Liver (tissue), 9 donors: Measurements from ENCODE around the gene PSMB7. TPM values are rescaled to one million over a fixed set of nuclear protein-coding genes. Genes with fewer than 3 reads are reported as not detected.

Experiments used
- DNase-seq: peaks from one replicate; pipeline ENCODE4 v3.0.0-alpha.2; 2017; ENCODE audit warnings: low spot score
- H3K27ac ChIP-seq, 2 donors: one replicate each; pipeline ENCODE4 v1.7.0; 2013; ENCODE audit warnings: inconsistent platforms in 2 of 2, low read length in 2 of 2, control low read depth in 1 of 2, low read depth in 1 of 2, mild to moderate bottlenecking in 1 of 2
- H3K27me3 ChIP-seq, 4 donors: one replicate each; pipeline versions ENCODE4 v1.6.1 to v1.7.0; 2013; ENCODE audit warnings: low read length in 3 of 4, inconsistent platforms in 1 of 4, mild to moderate bottlenecking in 1 of 4, moderate library complexity in 1 of 4; ENCODE audit not compliant: control insufficient read depth in 4 of 4, insufficient read depth in 4 of 4
- H3K36me3 ChIP-seq, 4 donors: one replicate each; pipeline versions ENCODE4 v1.6.1 to v1.7.0; 2013; ENCODE audit warnings: low read length in 3 of 4, mild to moderate bottlenecking in 3 of 4, low read depth in 1 of 4, moderate library complexity in 1 of 4; ENCODE audit not compliant: control insufficient read depth in 4 of 4, insufficient read depth in 3 of 4
- H3K4me1 ChIP-seq, 4 donors: one replicate each; pipeline versions ENCODE4 v1.6.1 to v1.7.0; 2013; ENCODE audit warnings: low read length in 3 of 4, mild to moderate bottlenecking in 3 of 4, moderate library complexity in 1 of 4; ENCODE audit not compliant: control insufficient read depth in 4 of 4, insufficient read depth in 4 of 4
- H3K4me3 ChIP-seq, 3 donors: one replicate each; pipeline versions ENCODE4 v1.6.1 to v1.7.0; 2013; ENCODE audit warnings: low read length in 3 of 3, control low read depth in 1 of 3, low read depth in 1 of 3, mild to moderate bottlenecking in 1 of 3
- H3K9ac ChIP-seq, 2 donors: one replicate each; pipeline ENCODE4 v1.7.0; 2013; ENCODE audit warnings: low read length in 2 of 2, mild to moderate bottlenecking in 2 of 2, moderate library complexity in 2 of 2, control low read depth in 1 of 2, low read depth in 1 of 2
- H3K9me3 ChIP-seq, 4 donors: one replicate each; pipeline versions ENCODE4 v1.6.1 to v1.7.0; 2013; ENCODE audit warnings: low read length in 3 of 4; ENCODE audit not compliant: control insufficient read depth in 4 of 4
- ATF3 ChIP-seq: IDR thresholded peaks from 2 replicates; pipeline ENCODE4 v1.6.1; 2016; ENCODE audit warnings: antibody characterized with exemption
- CTCF ChIP-seq: fragments of 150-350 bp; IDR thresholded peaks from 2 replicates; pipeline ENCODE4 v1.5.1; 2017; ENCODE audit warnings: improper control_type of control experiment, low read depth, low read length; ENCODE audit not compliant: missing input control
- EGR1 ChIP-seq, 2 donors: IDR thresholded peaks; 2 replicates each; pipeline ENCODE4 v1.6.1; 2016 to 2018; ENCODE audit warnings: antibody characterized with exemption in 2 of 2, low read depth in 2 of 2
- FOXA1 ChIP-seq: IDR thresholded peaks from 2 replicates; pipeline ENCODE4 v1.6.1; 2016; ENCODE audit warnings: antibody characterized with exemption
- FOXA2 ChIP-seq: IDR thresholded peaks from 2 replicates; pipeline ENCODE4 v1.6.1; 2016; ENCODE audit warnings: antibody characterized with exemption
- GABPA ChIP-seq, 2 donors: IDR thresholded peaks in 1 of 2; conservative IDR thresholded peaks in 1 of 2; 2 replicates each; pipeline ENCODE4 v1.6.1; 2016; ENCODE audit warnings: antibody characterized with exemption in 2 of 2, mild to moderate bottlenecking in 1 of 2, moderate library complexity in 1 of 2
- HNF4A ChIP-seq, 2 donors: conservative IDR thresholded peaks; 2 replicates each; pipeline ENCODE4 v1.6.1; 2016; ENCODE audit warnings: antibody characterized with exemption in 2 of 2, mild to moderate bottlenecking in 2 of 2
- HNF4G ChIP-seq: IDR thresholded peaks from 2 replicates; pipeline ENCODE4 v1.6.1; 2016; ENCODE audit warnings: antibody characterized with exemption
- JUND ChIP-seq, 2 donors: IDR thresholded peaks; 2 replicates each; pipeline ENCODE4 v1.6.1; 2016; ENCODE audit warnings: antibody characterized with exemption in 2 of 2
- MAX ChIP-seq: IDR thresholded peaks from 2 replicates; pipeline ENCODE4 v1.6.1; 2016; ENCODE audit warnings: antibody characterized with exemption
- NR2F2 ChIP-seq: IDR thresholded peaks from 2 replicates; pipeline ENCODE4 v1.6.1; 2016; ENCODE audit warnings: antibody characterized with exemption
- RAD21 ChIP-seq, 2 donors: IDR thresholded peaks; 2 replicates each; pipeline ENCODE4 v1.6.1; 2016; ENCODE audit warnings: antibody characterized with exemption in 2 of 2, mild to moderate bottlenecking in 2 of 2
- RXRA ChIP-seq, 2 donors: IDR thresholded peaks; 2 replicates each; pipeline ENCODE4 v1.6.1; 2017 to 2018; ENCODE audit warnings: antibody characterized with exemption in 2 of 2, mild to moderate bottlenecking in 1 of 2
- TAF1 ChIP-seq: conservative IDR thresholded peaks from 2 replicates; pipeline ENCODE4 v1.6.1; 2016; ENCODE audit warnings: antibody characterized with exemption, mild to moderate bottlenecking
- ZBTB33 ChIP-seq: IDR thresholded peaks from 2 replicates; pipeline ENCODE4 v1.6.1; 2016; ENCODE audit warnings: antibody characterized with exemption
- WGBS: extraction: QIAGEN DNeasy Blood & Tissue Kit; methylation state at CpG from one replicate; pipeline ENCODE4 v1.1.7; 2013; 5-methylcytosine and 5-hydroxymethylcytosine counted together
- polyA plus RNA-seq, 2 donors: library from polyadenylated mRNA; stranded (reverse) in 1 of 2; unstranded in 1 of 2; fragments of 200-250 nt in 1 of 2; fragments of >200 nt in 1 of 2; fragmentation: Nextera tagmentation in 1 of 2; extraction: Ambion mirVana in 1 of 2; gene quantifications; one replicate each; pipeline versions ENCODE4 v1.2.1 to v1.2.3, GENCODE V29; 2013 to 2015
- total RNA-seq, 2 donors: library from RNA; depleted of rRNA; stranded (reverse); fragments of >200 nt; gene quantifications; one replicate each; pipeline ENCODE4 v1.2.3, GENCODE V29; 2014
- donor health status: healthy.
- donor health status: healthy.
- donor health status: healthy.
- donor health status: healthy.
- donor health status: healthy.

PSMB7 gene
- total and polyA plus RNA-seq, 4 donors, result 90.9 to 183 (median 134) TPM

- Histone ChIP-seq H3K36me3 (peaks cover 0 to 3% (median 0%) of the 10 kb centered on the region in 4 donors), H3K4me1 (peaks cover 3 to 20% (median 15%) of the 10 kb centered on the region in 4 donors), H3K9me3 (no peaks in the 10 kb centered on the region), H3K27me3 (no peaks in the 10 kb centered on the region), H3K9ac (no peak overlapping the region), H3K27ac (no peak overlapping the region), H3K4me3 (no peak overlapping the region)
- 87% methylated on average over 10 of the region's 10 CpGs for whole genome bisulfite sequencing
- DNase-seq, result no peak
- TF ChIP-seq CTCF (no peak), TAF1 (no peak), MAX (no peak), EGR1 (IDR thresholded peaks at IDR 0.05; ENCODE audit: low read depth in 2 of 2) (no peak), FOXA1 (no peak), RAD21 (IDR thresholded peaks at IDR 0.05) (no peak), GABPA (IDR thresholded peaks at IDR 0.05 in 1 of 2, conservative IDR thresholded peaks at IDR 0.05 in 1 of 2) (no peak), ZBTB33 (no peak), RXRA (IDR thresholded peaks at IDR 0.05) (no peak), FOXA2 (no peak), HNF4G (no peak), HNF4A (conservative IDR thresholded peaks at IDR 0.05) (no peak)
Observed at GRCh38 chr9:124377551-124378406, 37.5 kb downstream of the PSMB7 start.

- H3K4me1 ChIP-seq, result peaks cover 5 to 17% (median 14%) of the 10 kb centered on the region in 4 donors
- 79% methylated on average over 1 of the region's 1 CpG for WGBS
- TF ChIP-seq FOXA2 (no peak), FOXA1 (no peak), JUND (IDR thresholded peaks at IDR 0.05) (no peak), ATF3 (no peak), NR2F2 (no peak), RXRA (IDR thresholded peaks at IDR 0.05) (no peak), HNF4G (no peak), TAF1 (no peak), ZBTB33 (no peak), GABPA (IDR thresholded peaks at IDR 0.05 in 1 of 2, conservative IDR thresholded peaks at IDR 0.05 in 1 of 2) (no peak)
- no peak for DNase-seq
- H3K9ac ChIP-seq, result no peak overlapping the region
- H3K36me3 ChIP-seq, result peaks cover 0 to 3% (median 0%) of the 10 kb centered on the region in 4 donors
- H3K4me3 ChIP-seq, result no peak overlapping the region
- no peaks in the 10 kb centered on the region for H3K27me3 ChIP-seq
- H3K27ac ChIP-seq, result no peak overlapping the region
- no peaks in the 10 kb centered on the region for H3K9me3 ChIP-seq
Observed at GRCh38 chr9:124376329-124376728, 38.9 kb downstream of the PSMB7 start.
